NCI-H1092 treated with DMSO at 0.1 percent for 48 hours (cell line): ENCODE results near the gene PTGDS.
A peak's percentile ranks its signal among the peaks of the same experiment; 100 is the strongest.

Experiments used
- DNase-seq: peaks from one replicate; lab custom pipeline; 2025; lab: John Stamatoyannopoulos, UW

Gene PTGDS

GRCh38 chr9:137023157-137023556 lies 45.9 kb downstream of the PTGDS start:
- DNase-seq = no peak

- DNase-seq = no peak
Observed at GRCh38 chr9:137023583-137023991, 46.3 kb downstream of the PTGDS start.

- DNase-seq = peak; percentile 21
Observed at GRCh38 chr9:137025517-137025966, 48.2 kb downstream of the PTGDS start.

- DNase-seq = no peak
Observed at GRCh38 chr9:137026384-137026783, 49.1 kb downstream of the PTGDS start.

- DNase-seq = peak; percentile 22
Observed at GRCh38 chr9:137026828-137027227, 49.5 kb downstream of the PTGDS start.

- DNase-seq = no peak
Observed at GRCh38 chr9:137027369-137028262, 50.3 kb downstream of the PTGDS start, which contains the start of gene ABCA2. TSS of gene ABCA2 (minus strand) at chr9:137028237. CDS start at chr9:137028140, 97 bp downstream.

- DNase-seq = peak; percentile 44
Observed at GRCh38 chr9:137028263-137029057, 51.2 kb downstream of the PTGDS start.

- peak; percentile 49 for DNase-seq
Observed at GRCh38 chr9:137029058-137029936, 52.0 kb downstream of the PTGDS start.

- no peak for DNase-seq
Observed at GRCh38 chr9:137030006-137030405, 52.7 kb downstream of the PTGDS start.

GRCh38 chr9:137030538-137031527 lies 53.5 kb downstream of the PTGDS start:
- DNase-seq = no peak
